GM19324 (cell line): ENCODE results near the gene TDG.
A peak's percentile ranks its signal among the peaks of the same experiment; 100 is the strongest.

Experiments
- ATAC-seq: cut with Tn5 transposase; IDR thresholded peaks from one replicate; pipeline ENCODE4 v1.9.1; 2021; ENCODE audit warnings: mild to moderate bottlenecking, moderate library complexity; ENCODE audit not compliant: unreplicated experiment, low FRiP score

The TDG gene

DNA sequence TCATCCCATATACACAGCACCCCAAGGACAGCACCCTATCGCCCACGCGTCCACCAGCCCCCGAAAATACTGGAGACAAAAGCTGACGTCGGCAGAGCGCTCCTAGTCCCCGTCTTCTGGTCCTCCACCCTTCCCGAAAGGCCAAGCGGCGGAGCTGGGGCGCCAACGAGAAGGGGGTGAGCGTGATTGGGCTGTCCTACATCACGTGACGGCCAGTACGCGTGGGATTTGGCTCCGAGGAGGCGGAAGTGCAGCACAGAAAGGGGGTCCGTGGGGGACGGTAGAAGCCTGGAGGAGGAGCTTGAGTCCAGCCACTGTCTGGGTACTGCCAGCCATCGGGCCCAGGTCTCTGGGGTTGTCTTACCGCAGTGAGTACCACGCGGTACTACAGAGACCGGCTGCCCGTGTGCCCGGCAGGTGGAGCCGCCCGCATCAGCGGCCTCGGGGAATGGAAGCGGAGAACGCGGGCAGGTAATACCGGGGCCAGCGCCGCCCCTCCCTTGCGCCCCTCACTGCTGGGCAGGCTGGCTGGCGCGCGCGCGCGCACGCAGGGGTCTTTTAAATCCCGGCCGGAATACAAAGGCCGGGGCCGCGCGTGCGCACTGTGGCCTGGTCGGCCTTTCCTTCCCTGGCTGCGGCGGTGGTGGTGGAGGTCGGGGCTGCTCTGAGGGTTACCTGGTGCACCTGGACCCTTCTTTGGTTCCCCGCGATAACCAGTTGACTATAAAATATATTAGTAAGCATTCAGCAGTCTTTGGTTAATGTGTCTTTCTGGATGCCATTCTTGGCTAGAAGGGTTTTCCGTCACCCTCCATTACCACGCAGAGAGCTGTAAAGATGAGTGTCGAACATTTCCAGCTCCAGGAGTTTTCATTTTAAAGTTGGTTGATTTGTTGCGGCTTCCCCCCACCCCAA is at the start of gene TDG:
TDG (plus strand) TSS at position 283 of the 915 bp plus-strand sequence; CDS start at position 449, 166 bp downstream.
- peak; percentile 95 for ATAC-seq

DNA sequence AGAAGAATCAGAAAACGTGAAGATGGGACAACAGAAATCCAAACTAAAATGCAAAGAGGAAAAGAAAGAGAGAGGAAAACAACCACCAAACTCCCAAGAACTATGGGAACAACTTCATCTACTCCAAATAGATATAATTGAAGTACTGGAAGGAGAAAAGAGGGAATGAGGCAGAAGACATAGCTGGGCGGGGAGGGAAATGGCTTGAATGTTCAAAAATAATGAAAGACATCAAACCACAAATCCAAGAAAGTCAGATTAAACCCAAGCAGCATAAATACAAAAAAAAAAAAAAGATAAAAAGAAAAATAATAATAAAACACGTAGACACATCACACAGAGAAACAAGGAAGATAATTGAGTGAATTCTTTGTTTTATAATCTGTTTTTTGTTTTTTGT is 47.8 kb upstream of the TDG start:
- no peak for ATAC-seq

DNA sequence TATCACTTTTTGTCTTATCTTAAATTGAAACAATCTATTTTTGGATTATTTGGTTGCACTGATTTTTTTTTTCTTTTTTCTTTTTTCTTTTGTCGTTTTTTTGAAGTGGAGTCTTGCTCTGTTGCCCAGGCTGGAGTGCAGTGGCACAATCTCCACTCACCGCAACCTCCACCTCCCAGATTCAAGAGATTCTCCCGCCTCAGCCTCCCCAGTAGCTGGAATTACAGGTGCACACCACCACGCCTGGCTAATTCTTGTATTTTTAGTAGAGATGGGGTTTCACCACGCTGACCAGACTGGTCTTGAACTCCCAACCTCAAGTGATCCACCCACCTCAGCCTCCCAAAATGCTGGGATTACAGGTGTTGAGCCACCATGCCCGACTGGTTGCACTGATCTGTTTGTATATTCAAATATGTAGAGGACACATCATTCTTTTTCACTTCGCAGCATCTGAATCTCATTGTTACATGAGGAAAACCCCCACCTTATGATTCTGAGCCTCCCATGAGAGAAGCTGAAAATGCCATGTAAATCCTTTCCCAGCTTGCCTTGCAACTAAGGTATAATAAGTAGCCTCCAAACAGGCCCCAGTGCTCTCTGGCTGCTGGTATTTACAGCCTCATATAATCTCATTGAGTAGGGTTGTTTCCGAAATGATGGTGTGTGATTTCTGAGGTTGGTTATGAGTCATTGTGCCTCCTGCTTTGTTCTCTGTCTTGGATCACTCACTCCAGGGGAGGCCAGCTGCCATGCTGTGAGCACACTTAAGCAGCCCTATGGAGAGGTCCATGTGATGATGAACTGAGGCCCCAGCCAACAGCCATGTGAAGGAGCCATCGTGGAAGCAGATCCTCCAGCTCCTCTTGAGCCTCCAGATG is 40.7 kb upstream of the TDG start:
- ATAC-seq: no peak

DNA sequence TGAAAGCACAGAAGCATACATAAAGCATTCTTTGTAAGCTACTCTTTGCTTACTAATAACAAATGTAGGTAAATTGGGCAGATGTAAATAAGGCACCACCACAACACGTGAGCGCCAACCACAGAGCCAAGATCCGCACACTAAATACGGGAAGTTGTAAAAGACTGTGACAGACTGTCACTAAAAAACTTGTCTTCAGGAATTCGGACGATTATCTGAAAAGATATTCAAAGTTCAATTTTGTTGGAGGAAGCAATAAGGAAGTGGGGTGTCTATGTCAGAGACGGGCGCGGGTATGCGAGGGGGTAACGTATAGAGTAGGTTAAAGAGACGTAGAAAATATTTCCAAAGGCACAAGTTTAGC is 37.0 kb upstream of the TDG start:
- peak; percentile 13 for ATAC-seq

DNA sequence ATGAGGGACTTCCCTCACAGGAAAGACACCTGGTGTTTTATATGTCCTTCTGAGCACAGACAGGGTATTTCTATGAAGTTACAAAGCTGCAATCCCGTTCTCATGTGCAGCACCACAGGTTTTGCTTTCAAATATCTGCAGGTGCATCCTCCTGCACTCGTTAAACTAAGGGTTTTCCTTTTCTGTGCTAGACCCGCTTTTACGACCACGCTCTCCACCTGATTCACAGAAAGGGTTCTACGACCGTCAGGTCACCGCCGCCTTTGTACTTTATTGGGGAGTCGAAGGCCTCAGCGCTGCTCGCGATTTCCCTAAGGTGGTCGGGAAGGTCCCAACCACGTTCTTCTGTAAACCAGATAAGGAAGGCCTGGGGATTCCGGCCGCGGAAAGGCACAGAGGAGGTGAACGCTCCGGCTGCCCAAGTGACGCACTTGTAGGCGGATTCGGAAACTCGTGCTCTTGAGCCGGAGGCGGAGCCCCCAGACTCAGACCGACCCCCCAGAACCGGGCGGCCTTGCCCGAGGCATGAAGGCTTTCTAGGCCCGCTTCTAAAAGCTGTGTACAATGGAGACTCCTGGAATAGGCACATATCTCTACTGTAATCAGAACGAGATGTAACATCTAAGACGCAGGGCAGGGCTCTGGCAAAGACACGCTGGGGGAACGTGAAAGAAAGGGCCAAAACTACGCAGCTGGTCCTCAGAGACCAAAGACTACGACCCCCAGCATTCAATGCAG is 36.5 kb upstream of the TDG start:
- peak; percentile 24 for ATAC-seq

DNA sequence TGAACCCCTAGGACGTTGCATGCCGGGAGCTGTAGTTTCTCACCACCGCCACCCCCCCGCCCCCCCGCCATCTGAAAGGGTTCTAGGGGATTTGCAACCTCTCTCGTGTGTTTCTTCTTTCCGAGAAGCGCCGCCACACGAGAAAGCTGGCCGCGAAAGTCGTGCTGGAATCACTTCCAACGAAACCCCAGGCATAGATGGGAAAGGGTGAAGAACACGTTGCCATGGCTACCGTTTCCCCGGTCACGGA is 36.0 kb upstream of the TDG start:
- ATAC-seq: no peak

DNA sequence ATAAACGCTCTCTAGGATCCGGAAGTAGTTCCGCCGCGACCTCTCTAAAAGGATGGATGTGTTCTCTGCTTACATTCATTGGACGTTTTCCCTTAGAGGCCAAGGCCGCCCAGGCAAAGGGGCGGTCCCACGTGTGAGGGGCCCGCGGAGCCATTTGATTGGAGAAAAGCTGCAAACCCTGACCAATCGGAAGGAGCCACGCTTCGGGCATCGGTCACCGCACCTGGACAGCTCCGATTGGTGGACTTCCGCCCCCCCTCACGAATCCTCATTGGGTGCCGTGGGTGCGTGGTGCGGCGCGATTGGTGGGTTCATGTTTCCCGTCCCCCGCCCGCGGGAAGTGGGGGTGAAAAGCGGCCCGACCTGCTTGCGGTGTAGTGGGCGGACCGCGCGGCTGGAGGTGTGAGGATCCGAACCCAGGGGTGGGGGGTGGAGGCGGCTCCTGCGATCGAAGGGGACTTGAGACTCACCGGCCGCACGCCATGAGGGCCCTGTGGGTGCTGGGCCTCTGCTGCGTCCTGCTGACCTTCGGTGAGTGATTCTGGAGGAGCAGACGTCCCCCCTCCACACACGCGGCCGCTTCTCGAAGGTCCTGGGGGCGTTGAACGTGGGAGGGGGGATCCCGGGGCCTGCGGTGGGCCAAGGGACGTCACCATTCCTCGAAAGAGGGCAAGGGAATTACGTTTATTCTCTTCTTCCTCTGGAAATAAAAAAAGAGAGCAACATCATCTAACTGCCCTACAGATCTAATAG is 35.5 kb upstream of the TDG start, which contains the start of gene HSP90B1:
HSP90B1 (plus strand) TSS at position 377 of the 753 bp plus-strand sequence; CDS start at position 483, 106 bp downstream.
- peak; percentile 81 for ATAC-seq

DNA sequence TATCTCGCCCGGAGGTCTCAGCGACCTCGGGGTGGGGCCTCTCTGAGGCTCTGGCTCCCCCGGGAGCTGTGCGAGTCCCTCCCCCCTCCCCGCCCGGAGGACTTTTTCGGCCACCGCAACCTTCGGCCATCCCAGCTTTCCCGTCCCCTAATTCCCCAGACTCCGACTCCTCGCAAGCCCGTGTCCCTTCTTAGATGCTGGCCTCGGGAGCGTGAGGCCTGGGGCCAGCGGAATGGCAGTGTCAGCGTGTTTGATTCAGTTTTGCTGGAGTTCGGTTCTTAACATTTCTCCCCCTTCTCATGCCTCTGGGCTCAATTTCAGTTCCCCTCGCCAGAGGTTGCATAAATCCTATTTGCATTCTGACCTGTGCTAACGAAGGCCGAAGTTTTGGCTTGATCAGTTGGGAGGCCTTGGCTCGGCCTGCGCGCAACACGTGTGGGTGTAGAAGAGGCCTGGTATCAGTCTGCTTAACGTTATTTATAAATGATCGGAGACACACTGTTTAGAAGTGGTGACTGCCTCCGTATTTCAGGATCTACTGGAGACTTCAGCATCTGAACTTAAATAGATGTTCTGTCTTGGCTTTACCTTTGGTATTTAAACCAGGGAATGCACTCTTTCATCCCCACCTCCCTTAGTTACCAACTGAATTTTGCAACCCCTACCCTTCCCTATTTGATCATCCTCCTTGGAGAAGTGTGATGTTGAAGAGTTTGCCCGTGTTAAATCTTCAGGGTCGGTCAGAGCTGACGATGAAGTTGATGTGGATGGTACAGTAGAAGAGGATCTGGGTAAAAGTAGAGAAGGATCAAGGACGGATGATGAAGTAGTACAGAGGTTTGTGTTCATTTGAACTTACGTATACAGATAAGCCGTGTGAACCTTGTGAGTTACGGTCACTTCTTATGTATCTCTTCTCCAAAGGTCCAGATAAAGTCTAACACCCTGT is 34.6 kb upstream of the TDG start:
- ATAC-seq: no peak

DNA sequence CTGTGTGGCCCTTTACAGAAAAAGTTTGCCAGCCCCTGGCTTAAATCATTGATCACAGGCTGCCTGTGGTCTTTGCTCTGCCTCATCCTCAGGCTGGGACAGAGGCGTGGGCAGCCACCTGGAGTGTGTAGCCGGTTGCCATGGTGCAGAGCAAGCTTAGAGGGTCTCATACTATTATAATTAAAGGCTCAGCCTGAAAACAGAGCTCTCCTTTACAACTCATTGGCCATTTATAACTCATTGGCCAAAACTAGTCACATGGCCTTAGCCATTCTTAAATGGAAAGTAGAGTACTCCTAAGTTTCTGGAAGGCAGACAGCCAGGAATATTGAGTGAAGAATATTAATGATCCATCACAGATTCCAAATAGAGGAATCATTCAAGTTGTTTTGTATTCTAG is 32.4 kb upstream of the TDG start:
- ATAC-seq: no peak

DNA sequence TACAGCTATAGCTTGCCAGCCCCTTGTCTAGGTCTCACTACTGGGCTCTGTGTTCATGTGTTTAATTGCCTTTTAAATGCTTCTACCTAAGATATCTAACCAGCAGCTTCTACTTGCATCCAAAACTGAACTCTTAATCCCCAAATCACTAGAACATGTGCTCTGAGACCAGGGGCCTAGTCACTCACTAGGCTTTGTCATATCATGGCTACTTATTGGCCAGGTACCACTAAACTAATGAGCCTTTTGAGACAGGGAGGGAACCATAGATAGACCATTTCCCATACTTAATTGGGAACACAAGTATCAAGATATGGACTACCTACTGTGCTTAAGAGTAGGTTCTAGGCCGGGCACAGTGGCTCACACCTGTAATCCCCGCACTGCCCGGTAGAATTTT is 29.0 kb upstream of the TDG start:
- ATAC-seq: no peak

DNA sequence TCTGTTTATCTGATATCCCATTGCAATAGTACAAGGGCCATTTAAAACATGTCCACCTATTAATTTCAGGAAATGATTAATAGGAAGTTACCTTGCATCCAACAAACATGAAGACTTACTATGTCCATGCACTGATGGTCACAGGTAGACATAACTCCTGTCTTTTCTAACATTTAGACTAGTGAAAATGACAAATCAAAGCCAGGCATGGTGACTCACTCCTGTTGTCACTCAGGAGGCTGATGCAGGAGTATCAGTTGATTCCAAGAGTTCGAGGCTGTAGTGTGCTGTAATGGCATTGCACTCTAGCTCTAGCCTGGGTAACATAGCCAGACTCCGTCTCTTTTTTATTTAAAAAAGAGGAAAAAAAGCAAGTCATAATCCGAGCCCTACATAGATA is 20.7 kb upstream of the TDG start:
- ATAC-seq: no peak

DNA sequence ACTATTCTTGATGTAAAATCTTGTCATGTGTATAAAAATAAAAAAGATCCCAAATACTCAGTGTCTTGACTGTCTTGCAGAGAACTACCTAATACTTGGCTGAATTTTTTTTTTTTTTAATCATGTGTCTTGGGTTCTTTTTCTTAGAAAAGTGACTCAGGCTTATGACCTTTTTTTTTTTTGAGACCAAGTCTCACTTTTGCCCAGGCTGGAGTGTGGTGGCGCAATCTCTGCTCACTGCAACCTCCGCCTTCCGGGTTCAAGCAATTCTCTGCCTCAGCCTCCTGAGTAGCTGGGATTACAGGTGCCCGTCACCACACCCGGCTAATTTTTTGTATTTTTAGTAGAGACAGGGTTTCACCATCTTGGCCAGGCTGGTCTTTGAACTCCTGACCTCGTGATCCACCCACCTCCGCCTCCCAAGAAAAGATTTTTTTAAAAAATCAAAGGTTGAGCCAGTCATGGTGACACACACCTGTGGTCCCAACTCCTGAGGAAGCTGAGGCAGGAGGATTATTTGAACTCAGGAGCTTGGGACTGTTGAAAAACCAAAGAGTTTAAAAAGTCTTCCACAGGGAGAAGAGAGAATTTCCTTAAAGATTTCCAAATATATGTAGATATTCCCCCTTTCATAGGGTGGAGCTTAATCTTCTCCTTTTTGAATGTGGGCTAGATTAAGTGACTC is 17.7 kb upstream of the TDG start:
- ATAC-seq: no peak

DNA sequence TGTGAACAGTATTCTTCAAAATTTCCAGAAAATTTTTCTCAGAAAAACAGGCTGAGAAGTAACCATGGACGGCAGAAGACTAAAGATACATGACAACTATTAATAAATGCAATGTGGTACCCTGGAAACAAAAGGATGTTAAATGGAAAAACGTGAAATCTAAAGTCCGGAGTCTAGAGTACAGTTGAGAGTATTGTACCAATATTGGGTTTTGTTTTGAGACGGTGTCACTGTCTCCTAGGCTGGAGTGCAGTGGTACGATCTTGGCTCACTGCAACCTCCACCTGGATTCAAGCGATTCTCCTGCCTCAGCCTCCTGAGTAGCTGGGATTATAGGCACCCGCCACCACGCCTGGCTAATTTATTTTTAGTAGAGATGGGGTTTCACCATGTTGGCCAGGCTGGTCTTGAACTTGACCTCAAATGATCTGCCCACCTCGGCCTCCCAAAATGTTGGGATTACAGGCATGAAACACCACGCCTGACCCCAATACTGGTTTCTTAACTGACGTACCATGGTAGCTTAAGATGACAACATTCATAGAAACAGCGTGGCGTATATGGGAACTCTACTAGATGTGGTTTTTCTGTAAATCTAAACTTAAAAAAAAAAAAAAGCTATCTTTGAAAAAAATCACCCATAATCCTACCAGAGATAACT is 16.8 kb upstream of the TDG start:
- no peak for ATAC-seq

DNA sequence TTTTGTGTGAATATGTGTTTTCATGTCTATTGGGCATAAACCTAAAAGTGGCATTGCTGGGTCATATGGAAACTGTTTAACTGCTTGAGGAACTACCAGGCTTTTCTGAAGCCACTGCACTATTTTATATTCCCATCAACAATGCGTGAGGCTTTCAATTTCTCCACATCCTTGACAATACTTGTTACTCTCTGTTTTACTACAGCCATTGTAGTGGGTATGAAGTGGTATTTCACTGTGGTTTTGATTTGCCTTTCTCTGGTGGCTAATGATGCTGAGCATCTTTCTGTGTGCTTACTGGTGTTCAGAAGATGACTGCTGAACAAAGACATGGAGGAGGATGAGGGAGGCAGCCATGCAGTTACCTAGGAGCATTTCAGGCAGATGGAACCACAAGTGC is 13.2 kb upstream of the TDG start:
- ATAC-seq: no peak

DNA sequence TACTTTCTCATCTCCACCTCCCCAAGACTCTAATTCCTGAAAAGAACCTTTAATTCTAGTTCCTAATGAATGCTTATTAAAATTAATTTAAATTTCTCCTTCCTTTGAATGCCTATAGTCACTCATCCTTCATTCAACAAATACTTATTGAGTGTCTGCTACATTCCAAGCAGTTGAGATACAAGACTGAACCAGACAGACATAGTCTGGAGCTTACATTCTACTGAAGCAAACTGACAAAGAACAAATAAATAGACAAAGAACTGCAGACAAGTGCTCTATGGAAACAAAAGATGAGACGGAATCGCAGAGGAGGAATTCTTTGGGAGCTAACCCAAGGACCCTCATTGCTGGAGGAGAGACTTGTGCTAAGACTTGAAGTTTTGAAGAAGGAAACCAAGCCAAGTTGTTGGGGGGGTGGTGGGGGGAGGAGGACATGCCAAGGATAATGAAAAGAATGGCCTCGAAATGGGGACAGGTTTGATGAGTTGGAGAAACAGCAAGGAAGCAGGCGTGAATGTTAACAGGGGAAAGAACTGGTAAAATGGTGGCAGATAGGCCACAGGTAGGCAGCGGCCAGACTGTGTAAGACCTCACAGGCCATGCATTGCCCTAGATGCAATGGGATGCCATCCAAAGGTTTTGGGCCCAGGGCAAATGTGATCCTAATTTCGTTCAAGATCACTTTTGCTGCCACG is 9.7 kb upstream of the TDG start:
- ATAC-seq: no peak

DNA sequence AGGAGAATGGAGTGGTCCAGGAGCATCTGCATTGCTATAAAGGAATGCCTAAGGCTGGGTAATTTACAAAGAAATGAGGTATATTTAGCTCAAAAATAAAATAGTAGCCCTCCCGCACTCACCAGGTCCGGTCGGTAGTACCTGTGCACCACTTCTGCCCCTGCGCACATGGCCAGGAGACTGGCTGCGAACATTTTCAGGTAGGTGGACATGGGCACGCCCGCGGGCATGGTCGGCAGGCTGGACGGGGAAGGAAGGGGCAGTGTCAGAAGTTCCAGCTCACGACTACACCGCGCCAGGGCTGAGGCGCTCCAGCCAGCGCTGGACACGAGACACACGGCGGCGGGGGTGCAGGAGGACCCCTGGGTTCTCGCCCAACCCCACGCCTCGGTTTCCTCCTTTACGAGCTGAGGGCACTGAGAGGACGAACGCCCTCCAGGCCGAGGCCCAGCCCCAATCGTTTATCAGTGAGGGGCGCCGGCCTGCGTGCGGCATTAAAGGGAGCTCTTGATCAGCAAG is 9.1 kb upstream of the TDG start:
- peak; percentile 45 for ATAC-seq

DNA sequence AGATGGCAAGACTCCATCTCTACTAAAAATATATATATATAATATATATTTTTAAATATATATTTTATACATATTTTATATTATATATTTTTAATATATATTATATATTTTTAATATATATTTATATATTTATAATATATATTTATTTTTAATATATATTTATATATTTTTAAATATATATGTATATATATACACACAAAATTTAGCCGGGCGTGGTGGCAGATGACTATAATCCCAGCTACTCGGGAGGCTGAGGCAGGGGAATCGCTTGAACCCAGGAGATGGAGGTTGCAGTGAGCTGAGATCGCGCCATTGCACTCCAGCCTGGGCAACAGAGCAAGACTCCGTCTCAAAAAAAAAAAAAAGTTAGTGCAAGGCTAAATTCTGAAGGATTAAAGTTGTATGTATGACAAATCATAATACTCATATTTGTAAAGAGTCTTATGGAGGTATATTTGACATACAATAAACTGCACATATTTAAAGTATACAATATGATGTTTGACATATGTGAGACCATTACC is 7.7 kb upstream of the TDG start:
- no peak for ATAC-seq
